K562 (cell line): ENCODE data around the gene FAM200A. TPM values are rescaled to one million over a fixed set of nuclear protein-coding genes. Genes with fewer than 3 reads are reported as not detected.

Source experiments
- ADNP ChIP-seq: fragments of 200-800 bp; sonication (Bioruptor generic); IDR thresholded peaks from 2 replicates; pipeline ENCODE4 v1.6.1; 2016; ENCODE audit warnings: missing genetic modification characterization, missing compliant biosample characterization
- AFF4 ChIP-seq: sonication (generic); formaldehyde crosslinking; IDR thresholded peaks from 2 replicates; pipeline ENCODE4 v1.8.0; 2023; ENCODE audit warnings: mild to moderate bottlenecking, missing genetic modification reagents
- CHD1 ChIP-seq: fragments of 200-600 bp; sonication (generic); IDR thresholded peaks from one replicate; pipeline ENCODE4 v1.6.1; 2012; ENCODE audit warnings: mild to moderate bottlenecking, moderate library complexity, low read length, inconsistent platforms
- CXXC5 ChIP-seq: fragments of 250-450 bp; sonication (Bioruptor Pico); IDR thresholded peaks from 2 replicates; pipeline ENCODE4 v1.8.0; 2022; ENCODE audit warnings: inconsistent platforms, mild to moderate bottlenecking, moderate library complexity
- EP300 ChIP-seq: IDR thresholded peaks from 2 replicates; pipeline ENCODE4 v1.6.1; 2012; ENCODE audit warnings: low read length, improper control_type of control experiment
- FOSL1 ChIP-seq: fragments of 200-800 bp; sonication (Bioruptor generic); conservative IDR thresholded peaks from 2 replicates; pipeline ENCODE4 v1.6.1; 2016; ENCODE audit warnings: missing genetic modification characterization, missing compliant biosample characterization
- NFIX ChIP-seq: fragments of 250-450 bp; sonication (Bioruptor Pico); IDR thresholded peaks from 2 replicates; pipeline ENCODE4 v1.4.0; 2020; ENCODE audit warnings: low read depth, mild to moderate bottlenecking, moderate library complexity
- PCBP1 ChIP-seq: fragments of 200-400 bp; formaldehyde crosslinking; IDR thresholded peaks from 2 replicates; pipeline ENCODE4 v1.6.1; 2018; ENCODE audit warnings: mild to moderate bottlenecking, low read depth, low read length; ENCODE audit not compliant: poor library complexity, severe bottlenecking
- PRDM10 ChIP-seq: fragments of 450-650 bp; IDR thresholded peaks from 2 replicates; pipeline ENCODE4 v1.6.1; 2018; ENCODE audit not compliant: partially characterized antibody
- TAF7 ChIP-seq: fragments of 450-650 bp; IDR thresholded peaks from 2 replicates; pipeline ENCODE4 v1.6.1; 2016; ENCODE audit warnings: missing genetic modification characterization, missing compliant biosample characterization
- polyA plus RNA-seq, 8 experiments: library from polyadenylated mRNA; depleted of rRNA in 4 of 8; stranded (reverse) in 5 of 8; unstranded in 3 of 8; fragments of >200 nt; fragmentation: Nextera tagmentation in 2 of 8; fragmentation: Illumina TruSeq in 1 of 8; extraction: Ambion mirVana in 2 of 8; extraction: Trizol in 1 of 8; gene quantifications; 2 replicates each; pipeline versions ENCODE4 v1.2.1 to v1.2.3, GENCODE V29; 2011 to 2014; ENCODE audit warnings: inconsistent platforms in 1 of 8, missing spikeins in 1 of 8
- total RNA-seq, 7 experiments: library from RNA; depleted of rRNA in 6 of 7; stranded (reverse); fragments of >200 nt in 6 of 7; fragmentation: Illumina TruSeq in 2 of 7; extraction: Trizol in 2 of 7; gene quantifications; 2 replicates each; pipeline versions ENCODE4 v1.2.1 to v1.2.3, GENCODE V29; 2011 to 2021; ENCODE audit warnings: low replicate concordance in 1 of 7

Gene FAM200A
- total and polyA plus RNA-seq, 9 of the 15 experiments (the other 6 are each of a cell fraction or from before 2014, with no cell fraction given): 3.3 to 11.2 (median 8.3) TPM

- TF ChIP-seq TAF7: no peak
- no peak for TF ChIP-seq PCBP1
- no peak for TF ChIP-seq PRDM10
- 0 out of 2 replicates have a peak, but pooled peaks have one; percentile 8 for TF ChIP-seq EP300
- 0 out of 2 replicates have a peak, but pooled peaks have one; percentile 4 for TF ChIP-seq CXXC5 (CRISPR knock-in tag)
- TF ChIP-seq ADNP (tag): peak; percentile 82
- TF ChIP-seq CHD1: peak; percentile 8
- TF ChIP-seq FOSL1 (tag): no peak; the same call in 1 of the 2 replicates
- no peak for TF ChIP-seq NFIX (CRISPR knock-in tag)
- no peak; the same call in 1 of the 2 replicates for TF ChIP-seq AFF4 (CRISPR knock-in tag)
Observed at GRCh38 chr7:99559175-99559915, 7.4 kb upstream of the FAM200A start (continued).
